HG02571 (cell line): ENCODE results near the gene PHLDB2.

Experiments used
- ATAC-seq: cut with Tn5 transposase; IDR thresholded peaks from one replicate; pipeline ENCODE4 v1.9.1; 2021; ENCODE audit warnings: mild to moderate bottlenecking, moderate library complexity; ENCODE audit not compliant: unreplicated experiment

Gene PHLDB2

GRCh38 chr3:111923095-111923771, 64.2 kb downstream of the PHLDB2 start:
- ATAC-seq = no peak

GRCh38 chr3:111923806-111924205, 64.7 kb downstream of the PHLDB2 start:
- ATAC-seq = no peak

DNA sequence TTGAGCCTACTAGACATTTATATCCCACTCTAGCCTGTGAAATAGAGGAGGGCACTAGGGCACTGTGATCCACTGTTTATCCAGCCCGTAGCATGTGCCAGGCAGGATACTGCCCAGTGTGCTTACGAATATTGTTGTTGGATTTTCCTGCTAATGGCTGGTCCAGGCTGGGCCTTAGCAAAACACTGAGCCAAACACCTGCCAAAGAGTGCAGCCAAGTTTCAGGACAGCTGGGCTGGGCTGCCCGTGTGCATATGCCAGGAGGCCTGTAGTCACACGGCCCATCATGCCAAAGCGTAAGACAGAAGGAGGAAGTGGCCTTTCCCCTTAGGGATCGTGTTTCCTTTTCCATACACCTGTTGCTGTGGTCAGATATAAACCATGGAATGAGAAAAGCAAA, 65.2 kb downstream of the PHLDB2 start:
- ATAC-seq = no peak

DNA sequence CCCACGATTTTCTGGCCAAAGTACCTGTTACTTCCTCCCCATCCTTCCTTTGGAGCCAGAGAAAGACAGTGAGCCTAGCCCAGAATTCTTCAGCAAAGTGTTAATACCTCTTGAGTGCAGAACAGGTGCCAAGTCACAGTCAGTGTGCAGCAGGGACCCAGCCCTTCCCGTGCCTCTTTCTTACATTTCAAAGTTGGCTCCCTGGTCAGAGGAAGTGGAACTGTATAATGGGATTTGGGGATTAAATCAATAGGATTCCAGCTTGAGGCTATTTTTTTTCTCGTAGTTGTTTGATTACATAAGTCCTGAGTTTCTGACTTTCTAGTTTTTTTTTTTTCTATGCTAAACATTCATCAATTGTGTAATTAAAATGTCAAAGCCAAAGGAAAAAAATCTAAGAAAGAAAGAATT, 67.2 kb downstream of the PHLDB2 start:
- ATAC-seq = no peak

- no peak for ATAC-seq
Observed at GRCh38 chr3:111928613-111929012, 69.5 kb downstream of the PHLDB2 start.

- no peak for ATAC-seq
Observed at GRCh38 chr3:111929484-111929883, 70.4 kb downstream of the PHLDB2 start.

DNA sequence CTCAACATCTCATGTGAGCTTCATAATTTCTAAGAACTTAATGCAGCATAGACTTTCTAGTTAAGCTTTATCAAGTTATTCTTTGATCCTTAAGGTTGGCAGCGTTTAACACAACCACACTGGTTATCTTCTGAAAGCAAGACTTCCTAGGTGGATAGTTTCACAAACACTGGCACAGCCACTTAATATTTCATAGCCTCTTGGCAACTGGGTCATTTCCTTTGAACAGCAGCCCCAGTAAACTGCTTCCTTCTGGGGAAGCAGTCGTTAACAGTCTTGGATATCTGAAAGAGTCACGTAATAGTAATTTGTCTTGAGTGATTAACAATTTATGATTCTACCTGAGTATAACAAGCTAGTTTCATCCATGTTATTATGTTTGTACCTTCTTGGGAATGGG, 73.9 kb downstream of the PHLDB2 start:
- no peak for ATAC-seq

- ATAC-seq = no peak
Observed at GRCh38 chr3:111936191-111936841, 77.3 kb downstream of the PHLDB2 start.

- no peak for ATAC-seq
Observed at GRCh38 chr3:111936967-111937366, 77.9 kb downstream of the PHLDB2 start.

DNA sequence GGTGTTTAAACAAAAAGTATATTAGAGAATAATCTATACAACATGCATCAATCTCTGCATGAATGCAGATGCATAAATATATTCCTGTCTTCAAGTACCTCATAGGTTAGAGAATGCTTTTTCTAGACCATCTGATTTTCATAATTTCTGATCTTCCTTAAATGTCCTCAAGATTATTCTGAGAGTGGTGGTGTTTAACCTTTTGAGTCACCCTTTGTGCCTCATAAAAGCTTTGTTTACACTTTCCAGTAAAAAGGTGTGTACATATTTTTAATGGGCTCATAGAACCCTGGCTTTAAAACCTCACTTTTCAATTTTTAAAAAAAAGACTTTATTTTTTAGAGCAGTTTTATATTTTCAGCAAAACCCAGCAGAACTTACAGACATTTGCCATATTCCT, 78.8 kb downstream of the PHLDB2 start:
- no peak for ATAC-seq

- ATAC-seq = no peak
Observed at GRCh38 chr3:111939873-111940272, 80.8 kb downstream of the PHLDB2 start.

- no peak for ATAC-seq
Observed at GRCh38 chr3:111943533-111943932, 84.5 kb downstream of the PHLDB2 start.

GRCh38 chr3:111944372-111944771, 85.3 kb downstream of the PHLDB2 start:
- ATAC-seq = no peak

- no peak for ATAC-seq
Observed at GRCh38 chr3:111947231-111947630, 88.2 kb downstream of the PHLDB2 start.

GRCh38 chr3:111948786-111949185, 89.7 kb downstream of the PHLDB2 start:
- ATAC-seq = no peak

GRCh38 chr3:111949712-111950111, 90.6 kb downstream of the PHLDB2 start:
- ATAC-seq = no peak

- ATAC-seq = no peak
Observed at GRCh38 chr3:111951032-111951431, 92.0 kb downstream of the PHLDB2 start.

DNA sequence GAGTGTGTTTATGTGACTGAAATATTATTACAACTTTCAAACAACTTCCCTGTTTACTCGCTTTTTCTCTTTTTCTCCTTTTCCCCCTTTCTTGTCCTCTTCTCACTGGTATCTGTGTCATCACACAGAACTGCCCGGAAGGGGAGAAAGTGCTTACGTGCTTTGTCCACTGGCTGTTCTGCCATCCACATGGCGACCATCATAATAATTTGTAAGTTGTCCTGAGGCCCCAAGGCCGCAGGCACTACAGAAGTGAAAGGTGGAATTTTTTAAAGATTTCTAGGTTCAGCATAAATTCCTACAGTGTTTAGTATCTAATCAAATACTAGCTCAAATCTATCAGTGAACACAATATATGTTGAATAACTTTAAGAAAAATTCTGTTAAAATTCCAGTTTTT, 93.0 kb downstream of the PHLDB2 start:
- no peak for ATAC-seq

GRCh38 chr3:111952866-111953450, 93.9 kb downstream of the PHLDB2 start:
- no peak for ATAC-seq

GRCh38 chr3:111954228-111954990, 95.3 kb downstream of the PHLDB2 start:
- no peak for ATAC-seq

DNA sequence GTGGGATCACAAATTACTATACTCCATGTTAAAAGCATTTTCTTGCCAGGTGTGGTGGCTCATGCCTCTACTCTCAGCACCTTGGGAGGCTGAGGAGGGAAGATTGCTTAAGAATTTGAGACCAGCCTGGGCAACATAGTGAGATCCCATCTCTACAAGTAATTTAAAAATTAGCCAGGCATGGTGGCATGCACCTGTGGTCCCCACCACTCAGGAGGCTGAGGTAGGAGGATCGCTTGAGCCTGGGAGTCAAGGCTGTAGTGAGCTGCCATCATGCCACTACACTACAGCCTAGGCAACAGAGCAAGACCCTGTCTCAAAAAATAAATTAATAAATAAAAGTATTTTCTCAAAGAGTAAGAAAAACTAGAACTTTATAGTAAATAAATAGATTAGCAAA, 96.8 kb downstream of the PHLDB2 start:
- no peak for ATAC-seq

- ATAC-seq = no peak
Observed at GRCh38 chr3:111956449-111956848, 97.4 kb downstream of the PHLDB2 start.
